ENCODE results near the gene DKK1. TPM values are rescaled to one million over a fixed set of nuclear protein-coding genes. Genes with fewer than 3 reads are reported as not detected.

The DKK1 gene, protein sequence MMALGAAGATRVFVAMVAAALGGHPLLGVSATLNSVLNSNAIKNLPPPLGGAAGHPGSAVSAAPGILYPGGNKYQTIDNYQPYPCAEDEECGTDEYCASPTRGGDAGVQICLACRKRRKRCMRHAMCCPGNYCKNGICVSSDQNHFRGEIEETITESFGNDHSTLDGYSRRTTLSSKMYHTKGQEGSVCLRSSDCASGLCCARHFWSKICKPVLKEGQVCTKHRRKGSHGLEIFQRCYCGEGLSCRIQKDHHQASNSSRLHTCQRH
- 10 to 100 TPM; 27.4 to 79.9 (median 36.2) TPM for total RNA-seq

DNA sequence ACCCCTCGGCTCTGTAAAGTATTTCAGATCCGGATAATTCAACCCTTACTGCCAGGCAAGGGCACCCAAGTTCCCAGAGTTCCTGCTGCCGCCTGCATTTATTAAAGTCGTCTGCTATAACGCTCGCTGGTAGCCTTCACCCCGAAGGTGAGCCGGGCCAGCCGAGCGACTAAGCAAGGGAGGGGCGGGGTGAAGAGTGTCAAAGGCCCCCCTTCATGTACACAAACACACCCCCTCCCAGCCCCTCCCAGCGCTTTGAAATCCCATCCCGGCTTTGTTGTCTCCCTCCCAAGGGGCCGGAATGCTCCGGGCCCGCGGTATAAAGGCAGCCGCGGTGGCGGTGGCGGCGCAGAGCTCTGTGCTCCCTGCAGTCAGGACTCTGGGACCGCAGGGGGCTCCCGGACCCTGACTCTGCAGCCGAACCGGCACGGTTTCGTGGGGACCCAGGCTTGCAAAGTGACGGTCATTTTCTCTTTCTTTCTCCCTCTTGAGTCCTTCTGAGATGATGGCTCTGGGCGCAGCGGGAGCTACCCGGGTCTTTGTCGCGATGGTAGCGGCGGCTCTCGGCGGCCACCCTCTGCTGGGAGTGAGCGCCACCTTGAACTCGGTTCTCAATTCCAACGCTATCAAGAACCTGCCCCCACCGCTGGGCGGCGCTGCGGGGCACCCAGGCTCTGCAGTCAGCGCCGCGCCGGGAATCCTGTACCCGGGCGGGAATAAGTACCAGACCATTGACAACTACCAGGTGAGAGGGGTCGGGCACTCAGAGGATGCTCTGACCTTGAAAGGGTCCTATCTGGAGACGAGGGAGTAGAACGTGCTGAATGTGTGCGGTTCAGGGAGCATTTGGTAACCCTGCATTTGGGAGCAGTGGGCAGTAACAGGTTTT is at the start of gene DKK1:
Gene DKK1, plus strand, starts transcription at position 349 of the 889 bp plus-strand sequence. Its CDS starts 154 bp downstream, at position 503.
- TF ChIP-seq, protein P1, sequence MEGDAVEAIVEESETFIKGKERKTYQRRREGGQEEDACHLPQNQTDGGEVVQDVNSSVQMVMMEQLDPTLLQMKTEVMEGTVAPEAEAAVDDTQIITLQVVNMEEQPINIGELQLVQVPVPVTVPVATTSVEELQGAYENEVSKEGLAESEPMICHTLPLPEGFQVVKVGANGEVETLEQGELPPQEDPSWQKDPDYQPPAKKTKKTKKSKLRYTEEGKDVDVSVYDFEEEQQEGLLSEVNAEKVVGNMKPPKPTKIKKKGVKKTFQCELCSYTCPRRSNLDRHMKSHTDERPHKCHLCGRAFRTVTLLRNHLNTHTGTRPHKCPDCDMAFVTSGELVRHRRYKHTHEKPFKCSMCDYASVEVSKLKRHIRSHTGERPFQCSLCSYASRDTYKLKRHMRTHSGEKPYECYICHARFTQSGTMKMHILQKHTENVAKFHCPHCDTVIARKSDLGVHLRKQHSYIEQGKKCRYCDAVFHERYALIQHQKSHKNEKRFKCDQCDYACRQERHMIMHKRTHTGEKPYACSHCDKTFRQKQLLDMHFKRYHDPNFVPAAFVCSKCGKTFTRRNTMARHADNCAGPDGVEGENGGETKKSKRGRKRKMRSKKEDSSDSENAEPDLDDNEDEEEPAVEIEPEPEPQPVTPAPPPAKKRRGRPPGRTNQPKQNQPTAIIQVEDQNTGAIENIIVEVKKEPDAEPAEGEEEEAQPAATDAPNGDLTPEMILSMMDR (IDR thresholded peaks at IDR 0.05; ENCODE audit: low read depth), result no peak

GRCh38 chr10:52265131-52265926 is 48.8 kb upstream of the DKK1 start:
- TF ChIP-seq, protein P1 (IDR thresholded peaks at IDR 0.05; ENCODE audit: low read depth), result no peak

DNA sequence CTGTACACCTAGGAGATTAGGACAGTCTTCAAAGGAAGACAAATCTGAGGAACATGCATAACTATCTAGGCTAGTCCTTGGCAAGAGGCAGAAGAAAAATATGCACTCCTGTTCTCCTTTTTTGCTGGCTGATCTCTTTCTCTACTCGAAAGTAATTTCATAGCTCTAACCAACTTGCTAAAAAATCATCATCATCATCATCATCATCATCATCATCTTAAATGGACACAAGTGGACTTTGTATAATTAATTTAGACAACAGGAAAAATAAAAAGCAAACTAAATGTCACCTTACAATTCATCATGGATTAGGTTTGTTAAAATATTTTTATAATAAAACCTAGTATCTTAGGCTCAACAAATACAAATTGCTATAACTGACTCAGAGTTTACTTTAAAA is 47.2 kb upstream of the DKK1 start:
- TF ChIP-seq, protein P1 (IDR thresholded peaks at IDR 0.05; ENCODE audit: low read depth), result no peak

- TF ChIP-seq, protein P1 (IDR thresholded peaks at IDR 0.05; ENCODE audit: low read depth), result no peak
Observed at GRCh38 chr10:52268790-52269189, 45.3 kb upstream of the DKK1 start.

DNA sequence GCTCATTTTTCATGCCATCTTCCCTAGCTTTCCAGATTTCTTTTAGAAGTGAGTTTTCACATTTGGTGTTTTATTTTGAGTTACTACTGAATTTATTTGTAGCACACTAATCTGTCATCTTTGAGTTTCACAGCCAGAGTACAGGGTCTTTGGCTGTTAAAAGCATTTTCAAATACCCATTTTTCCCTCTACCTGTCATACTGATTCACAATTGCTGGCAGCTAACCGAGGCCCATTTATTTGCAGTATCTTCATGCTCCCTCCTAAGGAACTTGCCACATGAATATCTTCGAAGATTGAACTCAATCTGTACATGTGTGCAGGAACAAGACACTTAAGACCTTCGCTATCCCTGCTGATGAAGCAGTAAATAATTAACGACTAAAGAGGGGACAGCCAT is 44.8 kb upstream of the DKK1 start:
- TF ChIP-seq, protein P1 (IDR thresholded peaks at IDR 0.05; ENCODE audit: low read depth), result no peak

GRCh38 chr10:52276163-52276562 is 37.9 kb upstream of the DKK1 start:
- TF ChIP-seq, protein P1 (IDR thresholded peaks at IDR 0.05; ENCODE audit: low read depth), result no peak

Measured in subcutaneous adipose tissue (tissue), 4 donors.